Mononuclear cell (primary cell): ENCODE results near the gene E4F1. TPM values are rescaled to one million over a fixed set of nuclear protein-coding genes. Genes with fewer than 3 reads are reported as not detected.

Experiments used
- H3K27me3 ChIP-seq: 2 replicates; pipeline ENCODE4 v1.6.0; 2011; ENCODE audit warnings: low read length, control low read depth; ENCODE audit not compliant: insufficient read depth
- H3K4me1 ChIP-seq: 2 replicates; pipeline ENCODE4 v1.5.1; 2011; ENCODE audit warnings: mild to moderate bottlenecking, low read length, control low read depth; ENCODE audit not compliant: insufficient read depth
- H3K4me3 ChIP-seq: 2 replicates; pipeline ENCODE4 v1.5.1; 2011; ENCODE audit warnings: mild to moderate bottlenecking, low read length, moderate library complexity
- H3K9me3 ChIP-seq: 2 replicates; pipeline ENCODE4 v1.5.1; 2011; ENCODE audit warnings: low read depth, mild to moderate bottlenecking, control low read depth, low read length
- total RNA-seq: library from RNA; depleted of rRNA; stranded (reverse); fragments of >200 nt; gene quantifications from one replicate; pipeline ENCODE4 v1.2.3, GENCODE V29; 2012

Gene E4F1
- total RNA-seq, 1 donor = 14.0 TPM

- Histone ChIP-seq H3K27me3 (no peaks in the 10 kb centered on the region), H3K4me3 (no peak overlapping the region), H3K9me3 (no peaks in the 10 kb centered on the region), H3K4me1 (peaks cover 16% of the 10 kb centered on the region)
Measured at GRCh38 chr16:2229091-2229490, 5.7 kb downstream of the E4F1 start.

- peaks cover 9% of the 10 kb centered on the region for H3K4me1 ChIP-seq
- no peaks in the 10 kb centered on the region for H3K9me3 ChIP-seq
- no peak overlapping the region for H3K4me3 ChIP-seq
- no peaks in the 10 kb centered on the region for H3K27me3 ChIP-seq
Measured at GRCh38 chr16:2229632-2230250, 6.3 kb downstream of the E4F1 start.

- Histone ChIP-seq H3K4me1 (peaks cover 4% of the 10 kb centered on the region), H3K9me3 (no peaks in the 10 kb centered on the region), H3K4me3 (no peak overlapping the region), H3K27me3 (no peaks in the 10 kb centered on the region)
Measured at GRCh38 chr16:2230376-2230775, 7.0 kb downstream of the E4F1 start.

DNA sequence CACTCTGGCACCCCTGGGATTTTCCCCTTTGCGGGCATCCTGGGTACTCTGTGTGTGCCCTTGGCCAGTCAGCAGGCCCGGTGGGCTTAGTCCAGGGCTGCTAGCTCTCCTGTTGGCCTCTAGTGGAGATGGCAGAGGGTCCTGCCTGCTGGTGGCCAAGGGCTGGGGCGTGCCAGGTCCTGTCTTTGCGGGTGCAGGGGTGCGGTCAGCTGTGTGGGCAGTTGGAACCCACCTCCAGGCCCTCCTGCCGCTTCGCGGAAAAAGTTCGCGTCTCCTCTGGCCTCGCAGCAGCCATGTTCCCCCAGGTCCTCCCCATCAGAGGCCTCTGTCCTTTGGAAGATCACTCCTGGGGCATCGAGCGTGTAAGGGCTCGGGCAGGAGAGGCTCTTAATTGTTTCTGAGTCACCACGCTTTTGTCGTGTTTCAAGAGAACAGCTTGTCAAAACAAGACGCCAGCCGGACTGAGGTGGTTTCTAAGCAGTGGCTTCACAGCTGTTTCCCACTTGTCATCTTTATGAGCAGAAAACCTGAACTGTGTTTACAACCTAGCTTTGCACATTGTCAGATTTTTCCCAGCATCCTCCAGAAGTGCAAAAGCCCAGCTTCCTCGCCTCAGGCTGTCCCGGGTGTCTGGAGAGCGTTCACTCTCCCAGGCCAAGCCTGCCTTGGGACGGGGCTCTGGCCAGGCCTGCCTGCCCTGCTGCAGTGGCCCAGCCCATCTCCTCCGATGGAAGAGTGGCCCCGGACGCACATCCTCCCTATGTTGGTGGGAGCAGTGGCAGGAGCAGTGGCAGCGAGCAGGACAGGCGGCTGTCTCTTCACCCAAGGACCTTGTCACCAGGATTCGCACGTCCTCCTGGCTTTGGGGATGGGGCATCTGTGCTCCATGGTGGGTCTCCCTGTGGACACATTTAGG, 7.9 kb downstream of the E4F1 start:
- Histone ChIP-seq H3K27me3 (no peaks in the 10 kb centered on the region), H3K9me3 (no peaks in the 10 kb centered on the region), H3K4me3 (no peak overlapping the region), H3K4me1 (no peaks in the 10 kb centered on the region)

GRCh38 chr16:2232094-2232990, 9.0 kb downstream of the E4F1 start:
- Histone ChIP-seq H3K4me3 (no peak overlapping the region), H3K4me1 (no peaks in the 10 kb centered on the region), H3K9me3 (no peaks in the 10 kb centered on the region), H3K27me3 (no peaks in the 10 kb centered on the region)

DNA sequence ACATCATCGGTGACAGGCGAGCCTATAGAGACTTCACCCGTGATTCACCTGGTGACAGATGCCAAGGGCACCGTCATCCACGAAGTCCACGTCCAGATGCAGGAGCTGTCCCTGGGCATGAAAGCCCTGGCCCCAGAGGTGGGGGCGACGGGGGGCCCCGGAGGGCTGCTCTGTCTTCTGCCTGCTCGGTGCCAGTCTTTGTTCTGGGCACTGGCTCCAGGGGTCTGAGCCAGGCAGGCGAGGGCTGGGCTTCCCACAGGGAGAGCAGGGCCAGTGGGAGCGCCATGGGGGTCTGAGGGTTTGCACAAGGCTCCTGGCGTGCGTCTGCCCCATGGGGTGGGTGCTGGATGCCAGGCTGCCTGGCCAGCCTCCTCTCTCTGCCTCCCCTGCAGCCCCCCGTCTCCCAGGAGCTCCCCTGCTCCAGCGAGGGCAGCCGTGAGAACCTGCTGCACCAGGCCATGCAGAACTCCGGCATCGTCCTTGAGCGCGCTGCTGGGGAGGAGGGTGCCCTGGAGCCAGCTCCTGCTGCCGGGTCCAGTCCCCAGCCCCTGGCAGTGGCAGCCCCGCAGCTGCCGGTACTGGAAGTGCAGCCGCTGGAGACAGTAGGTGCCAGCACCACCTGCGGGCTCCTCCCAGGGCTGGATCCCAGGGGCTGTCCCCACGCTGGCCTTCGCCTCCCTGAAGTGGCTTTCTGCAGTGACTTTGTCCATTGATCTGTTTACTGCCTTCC, 9.8 kb downstream of the E4F1 start:
- Histone ChIP-seq H3K27me3 (no peaks in the 10 kb centered on the region), H3K4me3 (no peak overlapping the region), H3K4me1 (no peaks in the 10 kb centered on the region), H3K9me3 (no peaks in the 10 kb centered on the region)

GRCh38 chr16:2233872-2234812, 10.8 kb downstream of the E4F1 start:
- Histone ChIP-seq H3K9me3 (no peaks in the 10 kb centered on the region), H3K4me3 (no peak overlapping the region), H3K27me3 (no peaks in the 10 kb centered on the region), H3K4me1 (no peaks in the 10 kb centered on the region)

GRCh38 chr16:2234813-2235170, 11.4 kb downstream of the E4F1 start:
- no peaks in the 10 kb centered on the region for H3K4me1 ChIP-seq
- H3K9me3 ChIP-seq = no peaks in the 10 kb centered on the region
- H3K27me3 ChIP-seq = no peaks in the 10 kb centered on the region
- H3K4me3 ChIP-seq = no peak overlapping the region

GRCh38 chr16:2235234-2235651, 11.9 kb downstream of the E4F1 start:
- Histone ChIP-seq H3K9me3 (no peaks in the 10 kb centered on the region), H3K4me3 (no peak overlapping the region)

GRCh38 chr16:2235695-2236336, 12.4 kb downstream of the E4F1 start:
- Histone ChIP-seq H3K4me3 (no peak overlapping the region), H3K27me3 (no peaks in the 10 kb centered on the region), H3K4me1 (no peaks in the 10 kb centered on the region), H3K9me3 (no peaks in the 10 kb centered on the region)

More at GRCh38 chr16:2235234-2235651, 11.9 kb downstream of the E4F1 start:
- no peaks in the 10 kb centered on the region for H3K4me1 ChIP-seq
- H3K27me3 ChIP-seq = no peaks in the 10 kb centered on the region

- Histone ChIP-seq H3K4me3 (no peak within 1 kb of the TSS), H3K4me1 (no peaks in the 10 kb centered on the region), H3K9me3 (no peaks in the 10 kb centered on the region), H3K27me3 (no peaks in the 10 kb centered on the region)
Measured at GRCh38 chr16:2236337-2237101, 13.1 kb downstream of the E4F1 start, which contains the start of gene DNASE1L2. DNASE1L2 (plus strand) TSS chr16:2236444; CDS start chr16:2236817, 373 bp downstream.

GRCh38 chr16:2237102-2237482, 13.7 kb downstream of the E4F1 start:
- H3K9me3 ChIP-seq = no peaks in the 10 kb centered on the region
- H3K27me3 ChIP-seq = no peaks in the 10 kb centered on the region
- H3K4me3 ChIP-seq = no peak overlapping the region
- no peaks in the 10 kb centered on the region for H3K4me1 ChIP-seq
